VCaP (cell line): ENCODE results near the gene ZNF816.
A peak's percentile ranks its signal among the peaks of the same experiment; 100 is the strongest.
"Not testable (repeated sequence)": the region's sequence is repeated elsewhere in the genome, so short reads cannot be mapped to it uniquely, and the experiment has no call there.

Source experiments
- H3K27ac ChIP-seq: fragments of 450-650 bp; 2 replicates; pipeline ENCODE4 v1.5.1; 2017
- CTCF ChIP-seq: fragments of 450-650 bp; conservative IDR thresholded peaks from 2 replicates; pipeline ENCODE4 v1.5.1; 2017; ENCODE audit warnings: mild to moderate bottlenecking, moderate library complexity

The ZNF816 gene

DNA sequence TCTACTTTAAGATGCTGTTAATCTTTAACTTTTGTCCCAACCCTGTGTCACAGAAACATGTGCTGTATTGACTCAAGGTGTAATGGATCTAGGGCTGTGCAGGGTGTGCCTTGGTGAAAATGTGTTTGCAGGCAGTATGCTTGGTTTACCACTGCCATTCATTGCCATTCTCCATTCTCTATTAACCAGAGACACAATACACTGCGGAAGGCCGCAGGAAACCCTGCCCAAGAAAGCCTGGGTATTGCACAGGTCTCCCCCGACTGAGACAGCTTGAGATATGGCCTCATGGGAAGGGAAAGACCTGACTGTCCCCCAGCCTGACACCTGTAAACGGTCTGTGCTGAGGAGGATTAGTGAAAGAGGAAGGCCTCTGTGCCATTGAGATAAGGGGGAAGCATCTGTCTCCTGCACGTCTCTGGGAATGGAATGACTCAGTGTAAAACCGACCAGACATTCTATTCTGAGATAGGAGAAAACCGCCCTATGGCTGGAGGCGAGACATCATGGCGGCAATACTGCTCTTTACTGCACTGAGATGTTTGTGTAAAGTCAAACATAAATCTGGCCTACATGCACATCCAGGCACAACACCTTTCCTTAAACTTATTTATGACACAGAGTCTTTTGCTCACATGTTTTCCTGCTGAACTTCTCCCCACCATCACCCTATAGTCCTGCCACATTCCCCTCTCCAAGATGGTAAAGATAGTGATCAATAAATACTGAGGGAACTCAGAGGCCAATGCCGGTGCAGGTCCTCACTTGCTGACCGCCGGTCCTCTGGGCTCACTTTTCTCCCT lies 26.3 kb downstream of the ZNF816 start:
- H3K27ac ChIP-seq: peak overlapping the region; percentile 100
- TF ChIP-seq CTCF: no peak

DNA sequence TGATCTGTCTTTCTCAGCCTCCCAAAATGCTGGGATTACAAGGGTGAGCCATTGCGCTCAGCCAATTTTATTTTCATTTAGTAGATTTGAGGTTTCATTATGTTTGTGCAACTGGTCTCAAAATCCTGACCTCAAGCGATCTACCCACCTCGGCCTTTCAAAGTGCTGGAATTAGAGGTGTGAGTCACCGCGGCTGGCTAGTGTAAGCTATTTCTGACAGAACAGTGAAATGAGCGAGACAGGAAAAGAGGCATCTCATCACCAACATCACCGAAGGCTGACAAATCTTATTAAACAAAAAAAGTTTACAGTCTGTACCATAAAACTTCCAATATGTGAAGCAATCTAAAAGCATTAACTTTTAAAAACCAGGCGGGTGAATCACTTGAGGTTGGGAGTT lies 27.2 kb downstream of the ZNF816 start:
- H3K27ac ChIP-seq: peak overlapping the region; percentile 100
- TF ChIP-seq CTCF: no peak

GRCh38 chr19:52924641-52925040 lies 38.0 kb downstream of the ZNF816 start:
- peak overlapping the region; percentile 92 for H3K27ac ChIP-seq

- peak overlapping the region; percentile 92 for H3K27ac ChIP-seq
- TF ChIP-seq CTCF: no peak
Measured at GRCh38 chr19:52923778-52924593, 38.7 kb downstream of the ZNF816 start.

DNA sequence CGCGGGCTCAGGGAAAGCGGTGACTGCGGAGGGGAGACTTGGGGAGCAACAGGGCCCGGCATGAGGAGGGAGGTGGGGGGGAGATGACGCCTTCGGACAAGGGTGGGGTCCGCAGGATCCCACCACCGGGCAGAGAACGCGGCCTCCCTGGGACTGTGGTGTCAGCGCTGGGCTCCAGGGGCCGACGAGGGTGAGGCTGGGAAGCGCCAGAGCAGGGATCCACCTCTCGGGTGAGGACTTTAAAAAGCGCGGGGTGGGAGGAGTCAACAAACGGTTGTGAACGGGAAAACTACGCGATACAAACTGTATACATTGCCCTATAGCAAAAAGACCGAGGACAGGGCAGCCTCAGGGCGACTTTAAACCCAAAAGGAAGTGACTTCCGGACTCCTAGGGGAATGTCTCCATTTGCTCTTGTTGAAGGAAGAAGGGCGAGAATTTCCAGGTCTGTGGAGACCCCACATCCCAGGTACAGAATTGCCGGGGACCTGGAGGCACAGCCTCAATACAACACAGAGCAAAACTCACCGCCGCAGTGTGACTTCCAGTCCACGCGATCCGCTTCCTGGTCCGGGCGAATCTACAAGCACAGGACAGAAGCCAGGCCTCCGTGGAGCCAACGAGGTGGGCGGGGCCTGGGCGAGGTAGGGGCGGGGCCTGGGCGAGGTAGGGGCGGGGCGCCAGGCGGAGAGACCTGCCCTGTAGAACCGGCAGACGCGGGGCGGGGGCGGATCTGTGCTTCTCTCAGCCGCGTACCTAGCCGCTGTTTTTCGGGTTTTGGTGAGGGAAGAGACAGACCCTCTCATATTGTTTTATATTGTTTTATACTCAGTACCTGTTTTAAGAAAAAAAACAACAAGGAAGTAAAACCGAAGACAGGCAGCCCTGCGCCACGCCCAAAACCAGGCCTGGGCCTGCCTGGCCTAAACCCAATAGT lies 39.6 kb downstream of the ZNF816 start, which contains the start of gene ZNF888:
ZNF888 (minus strand) TSS at position 588 of the 937 bp plus-strand sequence. CDS start 5,555 bp downstream, outside the sequence.
- no peak for TF ChIP-seq CTCF
- peak within 1 kb of the TSS; percentile 92 for H3K27ac ChIP-seq

GRCh38 chr19:52917531-52917930 lies 45.1 kb downstream of the ZNF816 start:
- H3K27ac ChIP-seq: no peak overlapping the region
- TF ChIP-seq CTCF: no peak

GRCh38 chr19:52910648-52911047 lies 52.0 kb downstream of the ZNF816 start:
- no peak for TF ChIP-seq CTCF
- H3K27ac ChIP-seq: no peak overlapping the region

- H3K27ac ChIP-seq: not testable (repeated sequence)
Measured at GRCh38 chr19:52904052-52904780, 58.5 kb downstream of the ZNF816 start.
